SK-N-SH treated with all-trans-retinoic acid at 6 μM for 48 hours (cell line): ENCODE data around the gene ZNF619.

Experiments
- ATAC-seq: fragments of 200-7000 bp; cut with Tn5 transposase; 3 replicates; pipeline ENCODE4 v1.9.1; 2020; ENCODE audit warnings: mild to moderate bottlenecking, moderate library complexity
- ARNTL ChIP-seq: fragments of 450-650 bp; formaldehyde crosslinking; IDR thresholded peaks from 2 replicates; pipeline ENCODE4 v1.5.0; 2020; ENCODE audit warnings: low read depth, mild to moderate bottlenecking, moderate library complexity, borderline replicate concordance
- BACH2 ChIP-seq: fragments of 250-450 bp; sonication (Bioruptor Pico); IDR thresholded peaks from 2 replicates; pipeline ENCODE4 v1.9.0; 2021; ENCODE audit warnings: mild to moderate bottlenecking, borderline replicate concordance
- CSDC2 ChIP-seq: fragments of 250-450 bp; sonication (Bioruptor Pico); IDR thresholded peaks from 2 replicates; pipeline ENCODE4 v1.5.0; 2020; ENCODE audit warnings: mild to moderate bottlenecking, moderate library complexity
- ESRRG ChIP-seq: fragments of 250-450 bp; sonication (Bioruptor Pico); IDR thresholded peaks from 2 replicates; pipeline ENCODE4 v1.6.1; 2021; ENCODE audit warnings: mild to moderate bottlenecking
- GLIS3 ChIP-seq: fragments of 250-450 bp; sonication (Bioruptor Pico); IDR thresholded peaks from 2 replicates; pipeline ENCODE4 v1.5.0; 2020; ENCODE audit warnings: mild to moderate bottlenecking, moderate library complexity
- ISL1 ChIP-seq: fragments of 250-450 bp; sonication (Bioruptor Pico); IDR thresholded peaks from 2 replicates; pipeline ENCODE4 v2.1.2; 2022; ENCODE audit warnings: mild to moderate bottlenecking, moderate library complexity
- PATZ1 ChIP-seq: fragments of 250-450 bp; sonication (Bioruptor Pico); IDR thresholded peaks from 2 replicates; pipeline ENCODE4 v1.8.0; 2020; ENCODE audit warnings: mild to moderate bottlenecking, moderate library complexity, borderline replicate concordance
- POU6F1 ChIP-seq: fragments of 250-450 bp; sonication (Bioruptor Pico); IDR thresholded peaks from 2 replicates; pipeline ENCODE4 v1.8.0; 2021; ENCODE audit warnings: low read depth, mild to moderate bottlenecking, moderate library complexity, borderline replicate concordance
- PPARA ChIP-seq: fragments of 250-450 bp; sonication (Bioruptor Pico); IDR thresholded peaks from 2 replicates; pipeline ENCODE4 v1.5.0; 2020; ENCODE audit warnings: mild to moderate bottlenecking, borderline replicate concordance
- RARB ChIP-seq: fragments of 250-450 bp; sonication (Bioruptor Pico); IDR thresholded peaks from 2 replicates; pipeline ENCODE4 v1.8.0; 2021; ENCODE audit warnings: mild to moderate bottlenecking, moderate library complexity
- SNAI2 ChIP-seq: fragments of 250-450 bp; sonication (Bioruptor Pico); IDR thresholded peaks from 2 replicates; pipeline ENCODE4 v1.5.0; 2020; ENCODE audit warnings: mild to moderate bottlenecking, moderate library complexity
- TCF4 ChIP-seq: fragments of 250-450 bp; sonication (Bioruptor Pico); IDR thresholded peaks from 2 replicates; pipeline ENCODE4 v1.8.0; 2021; ENCODE audit warnings: mild to moderate bottlenecking, moderate library complexity, borderline replicate concordance
- TOX ChIP-seq: fragments of 250-450 bp; sonication (Bioruptor Pico); IDR thresholded peaks from 2 replicates; pipeline ENCODE4 v1.8.0; 2021; ENCODE audit warnings: mild to moderate bottlenecking, moderate library complexity, borderline replicate concordance
- ZC3H10 ChIP-seq: fragments of 250-450 bp; sonication (Bioruptor Pico); IDR thresholded peaks from 2 replicates; pipeline ENCODE4 v1.5.1; 2021; ENCODE audit warnings: mild to moderate bottlenecking, moderate library complexity
- ZFP3 ChIP-seq: fragments of 250-450 bp; sonication (Bioruptor Pico); IDR thresholded peaks from 2 replicates; pipeline ENCODE4 v1.5.0; 2020; ENCODE audit warnings: mild to moderate bottlenecking, moderate library complexity
- ZNF565 ChIP-seq: fragments of 450-650 bp; formaldehyde crosslinking; conservative IDR thresholded peaks from 2 replicates; pipeline ENCODE4 v1.5.0; 2020; ENCODE audit warnings: low read depth, mild to moderate bottlenecking, moderate library complexity
- ZNF70 ChIP-seq: fragments of 450-650 bp; formaldehyde crosslinking; IDR thresholded peaks from 2 replicates; pipeline ENCODE4 v1.5.0; 2020; ENCODE audit warnings: mild to moderate bottlenecking, moderate library complexity
- ZNF8 ChIP-seq: fragments of 450-650 bp; formaldehyde crosslinking; IDR thresholded peaks from 2 replicates; pipeline ENCODE4 v1.5.0; 2020; ENCODE audit warnings: mild to moderate bottlenecking, moderate library complexity
- TF ChIP-seq, protein P1 (sequence below): fragments of 250-450 bp; sonication (Bioruptor Pico); IDR thresholded peaks from 2 replicates; pipeline ENCODE4 v1.5.1; 2021; ENCODE audit warnings: mild to moderate bottlenecking, moderate library complexity
- TF ChIP-seq, protein P2 (sequence below): fragments of 250-450 bp; sonication (Bioruptor Pico); IDR thresholded peaks from 2 replicates; pipeline ENCODE4 v1.5.1; 2020; ENCODE audit warnings: low read depth, mild to moderate bottlenecking, moderate library complexity

ZNF619 gene

GRCh38 chr3:40518067-40518466 is 41.1 kb downstream of the ZNF619 start:
- no peak for ATAC-seq
- TF ChIP-seq PPARA: no peak
- no peak for TF ChIP-seq RARB (CRISPR knock-in tag)
- no peak for TF ChIP-seq TCF4 (CRISPR knock-in tag)
- TF ChIP-seq PATZ1 (CRISPR knock-in tag): no peak
- no peak for TF ChIP-seq ZC3H10

- ATAC-seq: no peak
- peak; percentile 93 for TF ChIP-seq ZNF8 (CRISPR knock-in tag)
- TF ChIP-seq ZNF565: no peak
- TF ChIP-seq PATZ1 (CRISPR knock-in tag): no peak
- TF ChIP-seq, all 23 proteins: peak for 1
These were observed 41.9 kb downstream of the ZNF619 start for GRCh38 chr3:40518848-40519247.

DNA sequence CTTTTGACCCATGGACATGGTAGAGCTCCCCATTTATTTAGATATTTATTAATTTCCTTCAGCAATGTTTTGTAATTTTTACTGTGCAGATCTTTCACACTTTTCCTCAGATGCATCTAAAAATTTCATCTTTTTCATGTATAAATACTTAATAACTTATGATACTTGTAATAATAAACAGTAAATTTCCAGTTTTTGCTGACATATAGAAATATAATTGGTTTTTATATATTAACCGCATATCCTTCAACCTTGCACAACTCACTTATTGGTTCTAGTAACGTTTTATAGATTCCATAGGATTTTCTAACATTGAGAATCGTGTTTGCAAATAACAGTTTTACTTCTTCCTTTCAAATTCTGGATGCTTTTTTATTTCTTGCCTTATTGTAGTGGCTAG is 44.3 kb downstream of the ZNF619 start:
- TF ChIP-seq, protein P1, sequence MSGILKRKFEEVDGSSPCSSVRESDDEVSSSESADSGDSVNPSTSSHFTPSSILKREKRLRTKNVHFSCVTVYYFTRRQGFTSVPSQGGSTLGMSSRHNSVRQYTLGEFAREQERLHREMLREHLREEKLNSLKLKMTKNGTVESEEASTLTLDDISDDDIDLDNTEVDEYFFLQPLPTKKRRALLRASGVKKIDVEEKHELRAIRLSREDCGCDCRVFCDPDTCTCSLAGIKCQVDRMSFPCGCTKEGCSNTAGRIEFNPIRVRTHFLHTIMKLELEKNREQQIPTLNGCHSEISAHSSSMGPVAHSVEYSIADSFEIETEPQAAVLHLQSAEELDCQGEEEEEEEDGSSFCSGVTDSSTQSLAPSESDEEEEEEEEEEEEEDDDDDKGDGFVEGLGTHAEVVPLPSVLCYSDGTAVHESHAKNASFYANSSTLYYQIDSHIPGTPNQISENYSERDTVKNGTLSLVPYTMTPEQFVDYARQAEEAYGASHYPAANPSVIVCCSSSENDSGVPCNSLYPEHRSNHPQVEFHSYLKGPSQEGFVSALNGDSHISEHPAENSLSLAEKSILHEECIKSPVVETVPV (CRISPR knock-in tag): no peak
- TF ChIP-seq POU6F1 (CRISPR knock-in tag): no peak
- no peak for TF ChIP-seq ZNF70 (CRISPR knock-in tag)
- TF ChIP-seq PPARA: no peak
- TF ChIP-seq ISL1 (CRISPR knock-in tag): no peak
- TF ChIP-seq ZNF565: no peak
- TF ChIP-seq GLIS3 (CRISPR knock-in tag): no peak
- no peak for TF ChIP-seq ARNTL (CRISPR knock-in tag)
- no peak for TF ChIP-seq TOX (CRISPR knock-in tag)
- TF ChIP-seq ZFP3: no peak
- TF ChIP-seq ZC3H10: no peak
- TF ChIP-seq, protein P2, sequence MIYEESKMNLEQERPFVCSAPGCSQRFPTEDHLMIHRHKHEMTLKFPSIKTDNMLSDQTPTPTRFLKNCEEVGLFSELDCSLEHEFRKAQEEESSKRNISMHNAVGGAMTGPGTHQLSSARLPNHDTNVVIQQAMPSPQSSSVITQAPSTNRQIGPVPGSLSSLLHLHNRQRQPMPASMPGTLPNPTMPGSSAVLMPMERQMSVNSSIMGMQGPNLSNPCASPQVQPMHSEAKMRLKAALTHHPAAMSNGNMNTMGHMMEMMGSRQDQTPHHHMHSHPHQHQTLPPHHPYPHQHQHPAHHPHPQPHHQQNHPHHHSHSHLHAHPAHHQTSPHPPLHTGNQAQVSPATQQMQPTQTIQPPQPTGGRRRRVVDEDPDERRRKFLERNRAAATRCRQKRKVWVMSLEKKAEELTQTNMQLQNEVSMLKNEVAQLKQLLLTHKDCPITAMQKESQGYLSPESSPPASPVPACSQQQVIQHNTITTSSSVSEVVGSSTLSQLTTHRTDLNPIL (CRISPR knock-in tag): no peak
- no peak for ATAC-seq

DNA sequence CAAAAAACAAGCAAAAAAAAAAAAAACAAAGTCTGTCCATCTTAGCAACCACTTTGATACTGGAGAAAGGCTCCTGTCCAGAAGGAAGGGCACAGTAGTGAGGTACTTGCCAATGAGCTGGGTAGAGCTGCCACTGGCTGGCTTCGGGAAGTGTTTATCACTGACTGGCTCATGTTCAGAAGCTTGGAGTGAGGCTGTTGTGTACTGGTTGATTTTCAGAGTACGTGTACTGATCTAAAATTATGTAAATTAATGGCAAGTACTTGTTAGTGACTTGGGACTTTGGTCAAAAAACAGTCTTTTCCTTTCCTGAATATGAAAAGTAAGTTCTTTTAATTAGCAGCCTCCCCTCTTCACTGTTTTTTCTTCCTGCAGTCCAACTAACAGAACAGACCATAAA is 46.9 kb downstream of the ZNF619 start:
- no peak for ATAC-seq
- TF ChIP-seq SNAI2 (CRISPR knock-in tag) (no peak), POU6F1 (CRISPR knock-in tag) (no peak), GLIS3 (CRISPR knock-in tag) (no peak), RARB (CRISPR knock-in tag) (no peak), BACH2 (no peak), PATZ1 (CRISPR knock-in tag) (no peak), TCF4 (CRISPR knock-in tag) (no peak), ISL1 (CRISPR knock-in tag) (no peak), ESRRG (CRISPR knock-in tag) (no peak), ZNF565 (no peak), ARNTL (CRISPR knock-in tag) (no peak), ZC3H10 (no peak), ZNF8 (CRISPR knock-in tag) (no peak), TOX (CRISPR knock-in tag) (no peak), PPARA (no peak), CSDC2 (CRISPR knock-in tag) (no peak)
- TF ChIP-seq, protein P2 (CRISPR knock-in tag): no peak
- TF ChIP-seq, protein P1 (CRISPR knock-in tag): no peak
